Parathyroid adenoma (tissue), 2 donors: ENCODE data around the gene USF1.
A peak's percentile ranks its signal among the peaks of the same experiment; 100 is the strongest.

ENCODE experiments used
- H2AFZ ChIP-seq: fragments of 300-600 bp; sonication (generic); one replicate; pipeline ENCODE4 v1.7.0; 2017; ENCODE audit warnings: antibody characterized with exemption, mild to moderate bottlenecking
- H3K27ac ChIP-seq: fragments of 300-600 bp; sonication (generic); one replicate; pipeline ENCODE4 v1.7.0; 2017
- H3K27me3 ChIP-seq: fragments of 300-600 bp; sonication (generic); one replicate; pipeline ENCODE4 v1.7.0; 2017; ENCODE audit warnings: low read length; ENCODE audit not compliant: control insufficient read depth, insufficient read depth
- H3K36me3 ChIP-seq: fragments of 300-600 bp; sonication (generic); one replicate; pipeline ENCODE4 v1.7.0; 2017; ENCODE audit warnings: low read length; ENCODE audit not compliant: control insufficient read depth, insufficient read depth
- H3K4me1 ChIP-seq: fragments of 300-600 bp; sonication (generic); one replicate; pipeline ENCODE4 v1.7.0; 2017; ENCODE audit warnings: control low read depth
- H3K4me2 ChIP-seq: fragments of 300-600 bp; sonication (generic); one replicate; pipeline ENCODE4 v1.7.0; 2017; ENCODE audit warnings: low read length
- H3K4me3 ChIP-seq: fragments of 300-600 bp; sonication (generic); one replicate; pipeline ENCODE4 v1.7.0; 2017; ENCODE audit warnings: low read depth, low read length
- H3K79me2 ChIP-seq: fragments of 300-600 bp; sonication (generic); one replicate; pipeline ENCODE4 v1.7.0; 2017; ENCODE audit warnings: control low read depth
- H3K9ac ChIP-seq: fragments of 300-600 bp; sonication (generic); one replicate; pipeline ENCODE4 v1.7.0; 2017; ENCODE audit warnings: mild to moderate bottlenecking
- H3K9me3 ChIP-seq: fragments of 300-600 bp; sonication (generic); one replicate; pipeline ENCODE4 v1.7.0; 2017; ENCODE audit warnings: low read length; ENCODE audit not compliant: control insufficient read depth
- CTCF ChIP-seq: fragments of 300-600 bp; sonication (generic); IDR thresholded peaks from one replicate; pipeline ENCODE4 v1.7.0; 2017; ENCODE audit warnings: antibody characterized with exemption, mild to moderate bottlenecking
- donor health status: primary hyperparathyroidism.

Gene USF1

DNA sequence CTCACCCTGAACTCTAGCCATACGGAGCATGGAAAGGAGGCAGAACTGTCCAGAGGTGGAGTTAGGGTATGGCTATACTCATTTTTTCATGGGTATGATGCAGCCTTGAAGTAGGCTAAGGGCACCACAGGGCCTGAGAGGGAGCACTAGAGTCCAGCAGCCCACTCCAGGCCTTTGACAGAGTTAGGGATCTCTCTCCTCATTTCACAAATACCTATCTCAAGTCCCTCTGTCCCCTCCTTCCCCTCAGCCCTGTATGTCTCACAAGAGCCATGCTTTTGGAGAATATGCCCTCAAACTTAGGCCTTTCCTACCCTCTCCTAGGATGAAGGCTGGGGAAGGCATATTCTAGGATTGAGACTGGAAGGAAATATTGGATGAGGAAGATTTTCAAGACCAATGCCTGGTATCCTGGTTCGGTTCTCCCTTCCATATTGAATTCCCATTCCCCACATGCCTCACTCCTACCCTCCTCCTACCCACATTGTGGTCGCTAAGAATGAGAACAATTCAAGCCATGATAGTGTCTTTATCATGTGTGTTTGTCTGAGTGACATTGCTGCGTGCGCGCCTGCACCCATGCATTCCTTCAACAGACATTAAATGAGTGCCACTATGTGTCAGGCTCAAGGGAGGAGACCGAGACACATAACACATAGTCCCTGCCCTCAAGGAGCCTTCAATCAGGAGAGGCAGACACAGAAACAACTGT, 46.2 kb upstream of the USF1 start:
- Histone ChIP-seq H3K36me3 (no peaks in the 10 kb centered on the region), H3K9ac (no peak overlapping the region), H3K27me3 (no peaks in the 10 kb centered on the region), H3K9me3 (no peaks in the 10 kb centered on the region), H3K4me2 (no peak overlapping the region), H3K79me2 (no peaks in the 10 kb centered on the region), H3K4me1 (no peaks in the 10 kb centered on the region), H3K4me3 (no peak overlapping the region), H3K27ac (no peak overlapping the region), H2AFZ (no peak overlapping the region)
- no peak for TF ChIP-seq CTCF

DNA sequence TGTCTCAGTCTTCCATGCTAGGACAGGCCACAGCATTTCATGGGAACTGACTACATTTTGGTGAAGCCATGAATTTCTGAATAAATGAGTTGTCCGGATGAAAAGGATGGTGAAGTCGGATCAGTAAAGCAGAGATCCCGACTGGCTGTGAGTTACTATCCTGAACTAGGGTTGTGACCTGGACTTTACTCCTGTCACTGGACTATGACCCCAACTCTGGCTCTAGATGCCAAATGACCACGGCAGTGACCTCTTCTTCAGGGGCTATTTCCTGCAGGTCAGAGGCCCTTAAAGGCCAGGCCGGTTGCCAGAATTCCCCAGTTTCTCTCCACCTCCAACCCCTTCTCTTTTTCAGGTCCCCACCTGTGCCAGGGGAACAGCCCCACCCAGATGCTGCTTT, 45.3 kb upstream of the USF1 start:
- Histone ChIP-seq H3K79me2 (no peaks in the 10 kb centered on the region), H2AFZ (no peak overlapping the region), H3K4me3 (no peak overlapping the region), H3K9me3 (no peaks in the 10 kb centered on the region), H3K9ac (no peak overlapping the region), H3K4me1 (no peaks in the 10 kb centered on the region), H3K27ac (no peak overlapping the region), H3K36me3 (no peaks in the 10 kb centered on the region), H3K27me3 (no peaks in the 10 kb centered on the region), H3K4me2 (no peak overlapping the region)
- TF ChIP-seq CTCF = no peak

GRCh38 chr1:161090617-161091016, 44.8 kb upstream of the USF1 start:
- Histone ChIP-seq H3K79me2 (no peaks in the 10 kb centered on the region), H3K4me3 (no peak overlapping the region), H3K9me3 (no peaks in the 10 kb centered on the region), H3K4me2 (no peak overlapping the region), H2AFZ (no peak overlapping the region), H3K27me3 (no peaks in the 10 kb centered on the region), H3K4me1 (no peaks in the 10 kb centered on the region), H3K27ac (no peak overlapping the region), H3K36me3 (no peaks in the 10 kb centered on the region), H3K9ac (no peak overlapping the region)
- no peak for TF ChIP-seq CTCF

DNA sequence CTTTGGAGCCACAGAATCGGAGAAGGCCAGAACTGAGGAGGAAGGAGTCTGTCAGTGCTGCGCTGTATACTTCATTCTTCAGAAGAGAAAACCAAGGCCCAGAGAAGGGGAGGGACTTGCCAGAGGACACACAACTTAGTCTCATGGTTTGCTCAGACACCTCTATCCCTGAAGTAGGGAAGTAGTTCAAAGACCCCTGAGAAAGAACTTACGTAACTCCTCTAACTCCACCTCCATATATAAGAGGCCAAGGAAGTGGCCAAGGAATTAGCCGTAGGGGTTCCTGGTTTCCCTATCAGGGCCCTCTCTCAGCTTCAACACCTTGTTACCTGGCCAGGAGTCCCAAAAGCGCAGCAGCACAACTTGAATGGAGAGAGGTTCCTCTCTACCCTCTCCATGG, 44.2 kb upstream of the USF1 start:
- H3K4me2 ChIP-seq = no peak overlapping the region
- no peak for TF ChIP-seq CTCF
- H3K27ac ChIP-seq = no peak overlapping the region
- no peak overlapping the region for H3K9ac ChIP-seq
- H3K4me3 ChIP-seq = no peak overlapping the region
- H3K4me1 ChIP-seq = no peaks in the 10 kb centered on the region
- no peaks in the 10 kb centered on the region for H3K27me3 ChIP-seq
- H3K79me2 ChIP-seq = no peaks in the 10 kb centered on the region
- H3K9me3 ChIP-seq = no peaks in the 10 kb centered on the region
- H2AFZ ChIP-seq = no peak overlapping the region
- no peaks in the 10 kb centered on the region for H3K36me3 ChIP-seq

GRCh38 chr1:161089251-161089924, 43.6 kb upstream of the USF1 start, which contains the start of gene NECTIN4:
Gene NECTIN4 (minus strand): TSS chr1:161089558. CDS start chr1:161089296, 262 bp downstream.
- H3K4me3 ChIP-seq = no peak within 1 kb of the TSS
- H3K27ac ChIP-seq = no peak within 1 kb of the TSS
- no peak for TF ChIP-seq CTCF
- H3K36me3 ChIP-seq = no peaks in the 10 kb centered on the region
- no peaks in the 10 kb centered on the region for H3K79me2 ChIP-seq
- H2AFZ ChIP-seq = peak within 1 kb of the TSS; percentile 58
- no peak within 1 kb of the TSS for H3K9ac ChIP-seq
- H3K27me3 ChIP-seq = no peaks in the 10 kb centered on the region
- no peaks in the 10 kb centered on the region for H3K9me3 ChIP-seq
- H3K4me1 ChIP-seq = no peaks in the 10 kb centered on the region
- no peak within 1 kb of the TSS for H3K4me2 ChIP-seq
